Smooth muscle cell (in vitro differentiated cells): Measurements from ENCODE around the gene ZSWIM6. TPM values are rescaled to one million over a fixed set of nuclear protein-coding genes. Genes with fewer than 3 reads are reported as not detected.

Experiments
- DNase-seq: peaks from one replicate; lab custom pipeline; 2025; ENCODE audit not compliant: unreplicated experiment; lab: John Stamatoyannopoulos, UW
- H2AFZ ChIP-seq: fragments of 200-600 bp; sonication (generic); 2 replicates; pipeline ENCODE4 v1.6.0; 2016; ENCODE audit warnings: antibody characterized with exemption, low read depth, mild to moderate bottlenecking
- H3F3A ChIP-seq: fragments of 200-600 bp; sonication (generic); 2 replicates; pipeline ENCODE4 v1.6.0; 2017; ENCODE audit warnings: antibody characterized with exemption, low read depth
- H3K27ac ChIP-seq: fragments of 200-600 bp; sonication (generic); 2 replicates; pipeline ENCODE4 v1.5.1; 2016; ENCODE audit warnings: low read depth, mild to moderate bottlenecking
- H3K27me3 ChIP-seq: fragments of 200-600 bp; sonication (generic); 2 replicates; pipeline ENCODE4 v1.6.1; 2016; ENCODE audit warnings: low read depth, mild to moderate bottlenecking
- H3K36me3 ChIP-seq: fragments of 200-600 bp; sonication (generic); 2 replicates; pipeline ENCODE4 v1.5.1; 2016; ENCODE audit warnings: low read depth
- H3K4me1 ChIP-seq: fragments of 200-600 bp; sonication (generic); 2 replicates; pipeline ENCODE4 v1.5.1; 2016; ENCODE audit warnings: low read depth
- H3K4me2 ChIP-seq: fragments of 200-600 bp; sonication (generic); 2 replicates; pipeline ENCODE4 v1.6.0; 2016; ENCODE audit warnings: mild to moderate bottlenecking
- H3K4me3 ChIP-seq: fragments of 200-600 bp; sonication (generic); 2 replicates; pipeline ENCODE4 v1.5.1; 2016; ENCODE audit warnings: mild to moderate bottlenecking
- H3K79me2 ChIP-seq: fragments of 200-600 bp; sonication (generic); 2 replicates; pipeline ENCODE4 v1.6.0; 2016; ENCODE audit warnings: low read depth, mild to moderate bottlenecking
- H3K9ac ChIP-seq: fragments of 200-600 bp; sonication (generic); 2 replicates; pipeline ENCODE4 v1.6.0; 2016; ENCODE audit warnings: low read depth
- H3K9me3 ChIP-seq: fragments of 200-600 bp; sonication (generic); replicated peaks from 2 replicates; pipeline ENCODE4 v1.5.1; 2016; ENCODE audit warnings: low read depth
- H4K20me1 ChIP-seq: fragments of 200-600 bp; sonication (generic); 2 replicates; pipeline ENCODE4 v1.6.0; 2016; ENCODE audit warnings: low read depth
- WGBS: methylation state at CpG from one replicate; pipeline ENCODE4 v1.1.7; 2016; ENCODE audit warnings: low lambda C conversion rate; 5-methylcytosine and 5-hydroxymethylcytosine counted together
- polyA plus RNA-seq: library from polyadenylated mRNA; unstranded; fragments of >200 nt; fragmentation: Nextera tagmentation; extraction: Ambion mirVana; gene quantifications from 2 replicates; pipeline ENCODE4 v1.2.1, GENCODE V29; 2016
- total RNA-seq: library from RNA; depleted of rRNA; stranded (reverse); fragments of >200 nt; gene quantifications from 2 replicates; pipeline ENCODE4 v1.2.3, GENCODE V29; 2014
- TF ChIP-seq, protein P1 (sequence below): fragments of 200-600 bp; sonication (generic); IDR thresholded peaks from 2 replicates; pipeline ENCODE4 v1.5.1; 2017; ENCODE audit warnings: borderline replicate concordance, mild to moderate bottlenecking, antibody characterized with exemption; ENCODE audit not compliant: insufficient read depth, poor library complexity, severe bottlenecking

ZSWIM6 gene
- total and polyA plus RNA-seq, 2 experiments from 2014 or later, result 9.1 to 25.5 TPM

DNA sequence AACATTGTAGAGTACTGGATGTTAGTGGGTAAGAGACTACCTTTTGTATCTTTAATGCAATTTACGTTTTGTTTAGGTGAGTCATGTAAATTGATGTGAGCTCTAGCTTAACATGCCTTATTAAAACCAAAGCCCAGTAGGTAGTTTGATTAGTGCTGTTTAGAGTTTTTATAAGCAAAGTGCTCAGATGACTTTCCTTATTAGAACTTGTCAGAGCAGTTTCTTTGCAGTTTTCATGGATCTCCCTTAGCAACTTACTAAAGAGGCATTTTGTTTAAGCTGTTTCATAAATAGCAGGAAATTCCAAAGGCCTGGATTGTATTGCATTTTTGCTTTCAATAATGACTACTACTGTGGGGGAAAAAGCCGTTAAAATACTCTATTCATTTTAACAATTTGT lies 14.5 kb downstream of the ZSWIM6 start:
- TF ChIP-seq, protein P1, sequence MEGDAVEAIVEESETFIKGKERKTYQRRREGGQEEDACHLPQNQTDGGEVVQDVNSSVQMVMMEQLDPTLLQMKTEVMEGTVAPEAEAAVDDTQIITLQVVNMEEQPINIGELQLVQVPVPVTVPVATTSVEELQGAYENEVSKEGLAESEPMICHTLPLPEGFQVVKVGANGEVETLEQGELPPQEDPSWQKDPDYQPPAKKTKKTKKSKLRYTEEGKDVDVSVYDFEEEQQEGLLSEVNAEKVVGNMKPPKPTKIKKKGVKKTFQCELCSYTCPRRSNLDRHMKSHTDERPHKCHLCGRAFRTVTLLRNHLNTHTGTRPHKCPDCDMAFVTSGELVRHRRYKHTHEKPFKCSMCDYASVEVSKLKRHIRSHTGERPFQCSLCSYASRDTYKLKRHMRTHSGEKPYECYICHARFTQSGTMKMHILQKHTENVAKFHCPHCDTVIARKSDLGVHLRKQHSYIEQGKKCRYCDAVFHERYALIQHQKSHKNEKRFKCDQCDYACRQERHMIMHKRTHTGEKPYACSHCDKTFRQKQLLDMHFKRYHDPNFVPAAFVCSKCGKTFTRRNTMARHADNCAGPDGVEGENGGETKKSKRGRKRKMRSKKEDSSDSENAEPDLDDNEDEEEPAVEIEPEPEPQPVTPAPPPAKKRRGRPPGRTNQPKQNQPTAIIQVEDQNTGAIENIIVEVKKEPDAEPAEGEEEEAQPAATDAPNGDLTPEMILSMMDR, result no peak
- peaks cover 100% of the 10 kb centered on the region for H4K20me1 ChIP-seq
- WGBS, result 74% methylated on average over 2 of the region's 2 CpGs

DNA sequence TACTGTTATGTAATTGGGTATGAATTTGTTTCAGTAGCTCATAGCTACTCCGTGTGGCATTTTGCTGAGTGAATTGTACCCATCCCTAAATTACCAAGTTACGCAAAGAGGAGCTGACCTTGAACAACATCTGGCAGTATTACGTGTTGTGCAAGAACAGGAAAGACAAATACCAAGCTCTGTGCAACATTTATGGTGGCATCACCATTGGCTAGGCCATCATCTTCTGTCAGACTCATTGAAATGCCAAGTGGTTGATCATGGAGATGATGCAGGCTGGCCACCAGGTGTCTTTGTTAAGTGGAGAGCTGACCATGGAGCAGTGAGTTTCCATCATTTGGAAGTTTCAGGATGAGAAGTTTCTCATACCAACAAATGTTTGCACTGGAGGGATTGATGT lies 15.0 kb downstream of the ZSWIM6 start:
- Histone ChIP-seq H3K4me2 (peak overlapping the region; percentile 25), H3K9me3 (no peaks in the 10 kb centered on the region), H3K4me3 (no peak overlapping the region), H3K79me2 (peaks cover 100% of the 10 kb centered on the region), H3K27me3 (no peaks in the 10 kb centered on the region), H3K4me1 (no peaks in the 10 kb centered on the region), H3F3A (peaks cover 3% of the 10 kb centered on the region), H2AFZ (no peak overlapping the region), H4K20me1 (peaks cover 100% of the 10 kb centered on the region), H3K36me3 (no peaks in the 10 kb centered on the region), H3K27ac (no peak overlapping the region), H3K9ac (no peak overlapping the region)
- TF ChIP-seq, protein P1, result no peak
- DNase-seq, result no peak
- 97% methylated on average over 3 of the region's 3 CpGs for WGBS

More for the DNA sequence above, 14.5 kb downstream of the ZSWIM6 start:
- Histone ChIP-seq H3K9me3 (no peaks in the 10 kb centered on the region), H3K79me2 (peaks cover 100% of the 10 kb centered on the region), H3K4me3 (no peak overlapping the region), H3K36me3 (no peaks in the 10 kb centered on the region), H3K9ac (no peak overlapping the region), H3K4me1 (no peaks in the 10 kb centered on the region), H2AFZ (no peak overlapping the region), H3K4me2 (peak overlapping the region; percentile 25), H3K27me3 (no peaks in the 10 kb centered on the region), H3K27ac (no peak overlapping the region), H3F3A (peaks cover 3% of the 10 kb centered on the region)
- no peak for DNase-seq

- H2AFZ ChIP-seq, result no peak overlapping the region
- TF ChIP-seq, protein P1, result no peak
- no peaks in the 10 kb centered on the region for H3K36me3 ChIP-seq
- H3K79me2 ChIP-seq, result peaks cover 100% of the 10 kb centered on the region
- no peak overlapping the region for H3K4me3 ChIP-seq
- H3K27ac ChIP-seq, result no peak overlapping the region
- 61% methylated on average over 2 of the region's 2 CpGs for WGBS
- no peaks in the 10 kb centered on the region for H3K4me1 ChIP-seq
- no peak overlapping the region for H3K9ac ChIP-seq
- no peaks in the 10 kb centered on the region for H3K27me3 ChIP-seq
- H4K20me1 ChIP-seq, result peaks cover 100% of the 10 kb centered on the region
- no peaks in the 10 kb centered on the region for H3K9me3 ChIP-seq
- peaks cover 3% of the 10 kb centered on the region for H3F3A ChIP-seq
- no peak for DNase-seq
- no peak overlapping the region for H3K4me2 ChIP-seq
Observed at GRCh38 chr5:61348447-61348846, 16.4 kb downstream of the ZSWIM6 start.

DNA sequence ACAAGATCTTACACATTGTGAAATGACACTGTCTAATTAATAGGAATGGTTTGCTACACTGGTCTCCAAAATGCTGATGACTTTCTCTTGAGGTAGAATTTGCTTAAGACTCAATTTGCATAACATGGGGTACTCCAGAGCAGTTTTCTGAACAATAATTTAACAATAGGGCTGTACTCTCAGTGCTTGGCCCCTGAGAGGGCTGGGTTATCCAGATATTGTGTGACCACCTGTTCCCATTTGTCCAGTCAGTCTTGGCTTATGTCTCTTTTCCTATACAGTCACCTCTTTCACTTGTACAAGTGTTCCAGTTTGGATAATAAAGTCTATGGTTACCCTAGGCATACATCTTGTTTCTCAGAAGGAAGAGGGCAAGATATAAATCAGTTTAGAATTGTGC lies 17.9 kb downstream of the ZSWIM6 start:
- H3K4me1 ChIP-seq, result no peaks in the 10 kb centered on the region
- H3K9ac ChIP-seq, result no peak overlapping the region
- no peaks in the 10 kb centered on the region for H3K27me3 ChIP-seq
- H2AFZ ChIP-seq, result no peak overlapping the region
- H3K79me2 ChIP-seq, result peaks cover 100% of the 10 kb centered on the region
- no peaks in the 10 kb centered on the region for H3K9me3 ChIP-seq
- H4K20me1 ChIP-seq, result peaks cover 100% of the 10 kb centered on the region
- H3K36me3 ChIP-seq, result no peaks in the 10 kb centered on the region
- no peak overlapping the region for H3K4me3 ChIP-seq
- TF ChIP-seq, protein P1, result no peak
- no peak overlapping the region for H3K27ac ChIP-seq
- peaks cover 3% of the 10 kb centered on the region for H3F3A ChIP-seq
- no peak for DNase-seq
- H3K4me2 ChIP-seq, result no peak overlapping the region
